ENCODE results near the gene FOSL1.

Gene FOSL1

GRCh38 chr11:65934014-65934413, 33.8 kb upstream of the FOSL1 start:
- Histone ChIP-seq H3K27ac (replicated peaks) (no peak overlapping the region), H3K27me3 (ENCODE audit: insufficient read depth, poor library complexity, severe bottlenecking) (no peaks in the 10 kb centered on the region), H3K4me3 (replicated peaks; ENCODE audit: insufficient read depth, low read length) (no peak overlapping the region)
- TF ChIP-seq SPI1 (IDR thresholded peaks at IDR 0.05; ENCODE audit: borderline replicate concordance, low read depth), result no peak
- TF ChIP-seq, protein P1, sequence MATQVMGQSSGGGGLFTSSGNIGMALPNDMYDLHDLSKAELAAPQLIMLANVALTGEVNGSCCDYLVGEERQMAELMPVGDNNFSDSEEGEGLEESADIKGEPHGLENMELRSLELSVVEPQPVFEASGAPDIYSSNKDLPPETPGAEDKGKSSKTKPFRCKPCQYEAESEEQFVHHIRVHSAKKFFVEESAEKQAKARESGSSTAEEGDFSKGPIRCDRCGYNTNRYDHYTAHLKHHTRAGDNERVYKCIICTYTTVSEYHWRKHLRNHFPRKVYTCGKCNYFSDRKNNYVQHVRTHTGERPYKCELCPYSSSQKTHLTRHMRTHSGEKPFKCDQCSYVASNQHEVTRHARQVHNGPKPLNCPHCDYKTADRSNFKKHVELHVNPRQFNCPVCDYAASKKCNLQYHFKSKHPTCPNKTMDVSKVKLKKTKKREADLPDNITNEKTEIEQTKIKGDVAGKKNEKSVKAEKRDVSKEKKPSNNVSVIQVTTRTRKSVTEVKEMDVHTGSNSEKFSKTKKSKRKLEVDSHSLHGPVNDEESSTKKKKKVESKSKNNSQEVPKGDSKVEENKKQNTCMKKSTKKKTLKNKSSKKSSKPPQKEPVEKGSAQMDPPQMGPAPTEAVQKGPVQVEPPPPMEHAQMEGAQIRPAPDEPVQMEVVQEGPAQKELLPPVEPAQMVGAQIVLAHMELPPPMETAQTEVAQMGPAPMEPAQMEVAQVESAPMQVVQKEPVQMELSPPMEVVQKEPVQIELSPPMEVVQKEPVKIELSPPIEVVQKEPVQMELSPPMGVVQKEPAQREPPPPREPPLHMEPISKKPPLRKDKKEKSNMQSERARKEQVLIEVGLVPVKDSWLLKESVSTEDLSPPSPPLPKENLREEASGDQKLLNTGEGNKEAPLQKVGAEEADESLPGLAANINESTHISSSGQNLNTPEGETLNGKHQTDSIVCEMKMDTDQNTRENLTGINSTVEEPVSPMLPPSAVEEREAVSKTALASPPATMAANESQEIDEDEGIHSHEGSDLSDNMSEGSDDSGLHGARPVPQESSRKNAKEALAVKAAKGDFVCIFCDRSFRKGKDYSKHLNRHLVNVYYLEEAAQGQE (IDR thresholded peaks at IDR 0.05; ENCODE audit: insufficient replicate concordance, low read depth), result no peak
- TF ChIP-seq GABPA (IDR thresholded peaks at IDR 0.05; ENCODE audit: low read depth), result no peak
- TF ChIP-seq, protein P2, sequence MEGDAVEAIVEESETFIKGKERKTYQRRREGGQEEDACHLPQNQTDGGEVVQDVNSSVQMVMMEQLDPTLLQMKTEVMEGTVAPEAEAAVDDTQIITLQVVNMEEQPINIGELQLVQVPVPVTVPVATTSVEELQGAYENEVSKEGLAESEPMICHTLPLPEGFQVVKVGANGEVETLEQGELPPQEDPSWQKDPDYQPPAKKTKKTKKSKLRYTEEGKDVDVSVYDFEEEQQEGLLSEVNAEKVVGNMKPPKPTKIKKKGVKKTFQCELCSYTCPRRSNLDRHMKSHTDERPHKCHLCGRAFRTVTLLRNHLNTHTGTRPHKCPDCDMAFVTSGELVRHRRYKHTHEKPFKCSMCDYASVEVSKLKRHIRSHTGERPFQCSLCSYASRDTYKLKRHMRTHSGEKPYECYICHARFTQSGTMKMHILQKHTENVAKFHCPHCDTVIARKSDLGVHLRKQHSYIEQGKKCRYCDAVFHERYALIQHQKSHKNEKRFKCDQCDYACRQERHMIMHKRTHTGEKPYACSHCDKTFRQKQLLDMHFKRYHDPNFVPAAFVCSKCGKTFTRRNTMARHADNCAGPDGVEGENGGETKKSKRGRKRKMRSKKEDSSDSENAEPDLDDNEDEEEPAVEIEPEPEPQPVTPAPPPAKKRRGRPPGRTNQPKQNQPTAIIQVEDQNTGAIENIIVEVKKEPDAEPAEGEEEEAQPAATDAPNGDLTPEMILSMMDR (IDR thresholded peaks at IDR 0.05; ENCODE audit: insufficient read depth, low read length), result no peak
- TF ChIP-seq POLR2AphosphoS5 (IDR thresholded peaks at IDR 0.05; ENCODE audit: low read depth), result no peak
- DNase-seq (ENCODE audit: low read depth in 1 of 2, low spot score in 1 of 2), result no peak

DNA sequence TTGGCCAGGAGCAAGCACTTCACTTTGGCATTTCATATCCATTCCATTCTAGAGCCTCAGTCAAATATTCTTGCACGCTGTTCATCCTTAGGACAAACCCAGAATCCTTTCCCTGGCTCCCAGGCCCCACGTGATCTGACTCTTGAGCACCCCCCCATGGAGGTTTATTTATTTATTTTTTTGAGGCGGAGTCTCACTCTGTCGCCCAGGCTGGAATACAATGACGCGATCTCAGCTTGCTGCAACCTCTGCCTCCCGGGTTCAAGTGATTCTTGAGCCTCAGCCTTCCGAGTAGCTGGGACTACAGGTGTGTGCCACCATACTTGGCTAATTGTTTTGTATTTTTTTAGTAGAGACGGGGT, 32.4 kb upstream of the FOSL1 start:
- no peaks in the 10 kb centered on the region for H3K27me3 ChIP-seq (ENCODE audit: insufficient read depth, poor library complexity, severe bottlenecking)

DNA sequence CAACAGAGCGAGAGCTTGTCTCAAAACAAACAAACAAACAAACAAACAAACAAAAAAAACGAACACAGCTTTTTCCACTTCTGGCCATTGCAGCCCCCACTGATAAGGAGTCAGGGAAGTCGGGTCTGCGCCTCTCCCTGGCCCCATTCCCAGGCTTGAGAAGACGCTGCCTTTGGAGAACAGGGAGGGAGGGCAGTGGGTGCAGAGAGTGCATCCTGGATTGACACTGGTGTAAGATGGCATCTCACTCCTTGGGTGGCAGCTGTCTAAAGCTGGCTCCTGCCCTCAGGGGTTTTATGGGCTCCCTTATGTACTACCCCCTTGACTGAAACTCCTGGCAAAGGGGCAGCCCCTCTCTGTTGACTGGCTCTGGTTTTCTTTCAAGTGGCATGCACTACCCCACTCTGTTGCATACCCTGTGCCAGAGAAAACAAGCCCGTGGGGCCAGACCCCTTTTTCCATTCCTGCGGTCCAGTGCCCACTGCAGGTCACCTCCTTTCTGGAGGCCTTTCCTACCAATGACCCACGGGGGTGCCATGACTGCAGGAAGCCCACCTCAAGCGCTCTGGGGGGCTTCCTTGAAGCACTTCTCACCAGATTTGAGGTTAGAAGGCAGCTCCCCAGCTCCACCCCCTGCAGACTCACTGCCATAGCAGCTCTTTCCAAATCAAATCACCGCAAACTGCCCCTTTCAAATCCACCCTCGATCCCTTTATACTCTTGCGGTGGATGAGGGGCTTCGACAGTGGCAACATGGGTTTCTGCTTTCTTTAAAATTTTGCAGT, 31.8 kb upstream of the FOSL1 start:
- no peak overlapping the region for H3K4me3 ChIP-seq (replicated peaks; ENCODE audit: insufficient read depth, low read length)
- DNase-seq (ENCODE audit: low read depth in 1 of 2, low spot score in 1 of 2), result no peak
- H3K27me3 ChIP-seq (ENCODE audit: insufficient read depth, poor library complexity, severe bottlenecking), result no peaks in the 10 kb centered on the region
- TF ChIP-seq, protein P2 (IDR thresholded peaks at IDR 0.05; ENCODE audit: insufficient read depth, low read length), result no peak
- TF ChIP-seq GABPA (IDR thresholded peaks at IDR 0.05; ENCODE audit: low read depth) (no peak), POLR2AphosphoS5 (IDR thresholded peaks at IDR 0.05; ENCODE audit: low read depth) (no peak), SPI1 (IDR thresholded peaks at IDR 0.05; ENCODE audit: borderline replicate concordance, low read depth) (no peak)
- TF ChIP-seq, protein P1 (IDR thresholded peaks at IDR 0.05; ENCODE audit: insufficient replicate concordance, low read depth), result no peak
- H3K27ac ChIP-seq (replicated peaks), result no peak overlapping the region

More for the DNA sequence above, 32.4 kb upstream of the FOSL1 start:
- H3K4me3 ChIP-seq (replicated peaks; ENCODE audit: insufficient read depth, low read length), result no peak overlapping the region
- no peak for DNase-seq (ENCODE audit: low read depth in 1 of 2, low spot score in 1 of 2)
- no peak for TF ChIP-seq GABPA (IDR thresholded peaks at IDR 0.05; ENCODE audit: low read depth)
- TF ChIP-seq, protein P1 (IDR thresholded peaks at IDR 0.05; ENCODE audit: insufficient replicate concordance, low read depth), result no peak
- TF ChIP-seq POLR2AphosphoS5 (IDR thresholded peaks at IDR 0.05; ENCODE audit: low read depth), result no peak
- TF ChIP-seq, protein P2 (IDR thresholded peaks at IDR 0.05; ENCODE audit: insufficient read depth, low read length), result no peak
- no peak for TF ChIP-seq SPI1 (IDR thresholded peaks at IDR 0.05; ENCODE audit: borderline replicate concordance, low read depth)
- H3K27ac ChIP-seq (replicated peaks), result no peak overlapping the region
